GM19351 (cell line): Measurements from ENCODE around the gene UNC79.

ENCODE experiments used
- ATAC-seq: cut with Tn5 transposase; IDR thresholded peaks from one replicate; pipeline ENCODE4 v1.9.1; 2021; ENCODE audit warnings: mild to moderate bottlenecking, moderate library complexity; ENCODE audit not compliant: unreplicated experiment

Gene UNC79

GRCh38 chr14:93544212-93544611 lies 113.5 kb downstream of the UNC79 start:
- no peak for ATAC-seq

- no peak for ATAC-seq
Measured at GRCh38 chr14:93546642-93547041, 115.9 kb downstream of the UNC79 start.

GRCh38 chr14:93548102-93548843 lies 117.5 kb downstream of the UNC79 start:
- ATAC-seq, result no peak

GRCh38 chr14:93549595-93549994 lies 118.9 kb downstream of the UNC79 start:
- ATAC-seq, result no peak

GRCh38 chr14:93564918-93565317 lies 134.2 kb downstream of the UNC79 start:
- no peak for ATAC-seq

- no peak for ATAC-seq
Measured at GRCh38 chr14:93566065-93566693, 135.4 kb downstream of the UNC79 start.

- no peak for ATAC-seq
Measured at GRCh38 chr14:93571275-93571674, 140.5 kb downstream of the UNC79 start.

- no peak for ATAC-seq
Measured at GRCh38 chr14:93579178-93579577, 148.4 kb downstream of the UNC79 start.

- ATAC-seq, result no peak
Measured at GRCh38 chr14:93582516-93582915, 151.8 kb downstream of the UNC79 start.

- ATAC-seq, result no peak
Measured at GRCh38 chr14:93587330-93587729, 156.6 kb downstream of the UNC79 start.

- ATAC-seq, result no peak
Measured at GRCh38 chr14:93591506-93591905, 160.8 kb downstream of the UNC79 start.

GRCh38 chr14:93592786-93593185 lies 162.0 kb downstream of the UNC79 start:
- no peak for ATAC-seq

- no peak for ATAC-seq
Measured at GRCh38 chr14:93606091-93606490, 175.4 kb downstream of the UNC79 start.

- ATAC-seq, result no peak
Measured at GRCh38 chr14:93619176-93619793, 188.5 kb downstream of the UNC79 start.

GRCh38 chr14:93628048-93628447 lies 197.3 kb downstream of the UNC79 start:
- no peak for ATAC-seq

- no peak for ATAC-seq
Measured at GRCh38 chr14:93629643-93630042, 198.9 kb downstream of the UNC79 start.

- no peak for ATAC-seq
Measured at GRCh38 chr14:93638790-93639189, 208.1 kb downstream of the UNC79 start.

GRCh38 chr14:93643127-93643526 lies 212.4 kb downstream of the UNC79 start:
- no peak for ATAC-seq

- no peak for ATAC-seq
Measured at GRCh38 chr14:93643676-93644075, 212.9 kb downstream of the UNC79 start.

GRCh38 chr14:93645200-93645599 lies 214.5 kb downstream of the UNC79 start:
- no peak for ATAC-seq

- peak; percentile 53 for ATAC-seq
Measured at GRCh38 chr14:93648440-93649168, 217.9 kb downstream of the UNC79 start.
